ENCODE results near the gene UTS2R. TPM values are rescaled to one million over a fixed set of nuclear protein-coding genes. Genes with fewer than 3 reads are reported as not detected.
A peak's percentile ranks its signal among the peaks of the same experiment; 100 is the strongest.

The UTS2R gene
- total RNA-seq, 1 experiment from 2014 or later, result 0.46 TPM

DNA sequence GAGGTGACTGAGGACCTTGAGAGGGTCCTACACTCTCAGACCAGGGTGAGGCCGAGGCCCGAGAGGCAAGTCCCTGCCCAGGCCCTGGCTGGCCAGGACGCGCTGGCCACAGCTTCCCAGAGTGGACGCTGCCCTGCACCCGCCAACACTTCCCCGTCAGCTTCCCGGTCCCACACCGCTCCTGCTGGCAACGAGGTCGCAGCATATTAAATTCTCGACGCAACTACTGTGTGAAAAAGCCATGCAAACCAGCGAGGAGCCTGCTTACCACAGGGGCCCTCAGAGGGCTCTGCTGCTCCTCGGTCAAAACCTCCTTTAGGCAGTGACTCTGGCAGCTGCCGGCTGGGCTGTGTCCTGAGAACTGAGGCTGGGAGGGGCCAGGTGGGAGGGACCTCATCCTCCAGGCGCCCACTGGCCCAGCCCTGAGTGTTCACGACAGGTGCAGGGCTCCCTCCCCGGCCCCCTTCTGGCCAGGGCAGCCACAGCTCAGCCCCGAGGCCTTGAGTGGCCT, 14.7 kb upstream of the UTS2R start:
- no peak overlapping the region for H3K4me3 Mint-ChIP-seq
- no peaks in the 10 kb centered on the region for H3K36me3 Mint-ChIP-seq
- DNase-seq (ENCODE audit: low spot score) (peak; percentile 63), ATAC-seq (peak; percentile 88)
- no peak overlapping the region for H3K27ac Mint-ChIP-seq
- ChIA-PET POLR2A (interaction anchor here (0.9 kb wide), 1 partner anchor 11 kb away, joined by 3 read pairs; no protein-coding TSS in a partner anchor), CTCF (interaction anchor here (0.7 to 1.5 kb wide), 13 partner anchors 13 to 198 kb away, joined by 3 to 7 read pairs (median 3); partner anchors contain the start of genes CD7, FOXK2 and SECTM1)
- H3K27me3 Mint-ChIP-seq (ENCODE audit: low read depth), result peaks cover 15% of the 10 kb centered on the region
- peaks cover 7% of the 10 kb centered on the region for H3K4me1 Mint-ChIP-seq
- TF ChIP-seq HMGA2 (CRISPR knock-in tag; IDR thresholded peaks at IDR 0.05), result no peak
- no peak for TF ChIP-seq NFATC4 (CRISPR knock-in tag; IDR thresholded peaks at IDR 0.05)
- no peak for TF ChIP-seq ZNF396 (CRISPR knock-in tag; IDR thresholded peaks at IDR 0.05; ENCODE audit: borderline replicate concordance)
- no peak for TF ChIP-seq ZSCAN18 (CRISPR knock-in tag; IDR thresholded peaks at IDR 0.05)
- TF ChIP-seq JUN (CRISPR knock-in tag; IDR thresholded peaks at IDR 0.05), result no peak
- TF ChIP-seq JAZF1 (CRISPR knock-in tag; IDR thresholded peaks at IDR 0.05), result no peak
- TF ChIP-seq KAT7 (CRISPR knock-in tag; IDR thresholded peaks at IDR 0.05; ENCODE audit: borderline replicate concordance), result no peak
- TF ChIP-seq ZNF317 (CRISPR knock-in tag; IDR thresholded peaks at IDR 0.05; ENCODE audit: borderline replicate concordance, low read depth), result no peak
- no peak for TF ChIP-seq ZNF121 (CRISPR knock-in tag; IDR thresholded peaks at IDR 0.05)
- TF ChIP-seq PRDM15 (CRISPR knock-in tag; IDR thresholded peaks at IDR 0.05), result no peak
- TF ChIP-seq, protein P1, sequence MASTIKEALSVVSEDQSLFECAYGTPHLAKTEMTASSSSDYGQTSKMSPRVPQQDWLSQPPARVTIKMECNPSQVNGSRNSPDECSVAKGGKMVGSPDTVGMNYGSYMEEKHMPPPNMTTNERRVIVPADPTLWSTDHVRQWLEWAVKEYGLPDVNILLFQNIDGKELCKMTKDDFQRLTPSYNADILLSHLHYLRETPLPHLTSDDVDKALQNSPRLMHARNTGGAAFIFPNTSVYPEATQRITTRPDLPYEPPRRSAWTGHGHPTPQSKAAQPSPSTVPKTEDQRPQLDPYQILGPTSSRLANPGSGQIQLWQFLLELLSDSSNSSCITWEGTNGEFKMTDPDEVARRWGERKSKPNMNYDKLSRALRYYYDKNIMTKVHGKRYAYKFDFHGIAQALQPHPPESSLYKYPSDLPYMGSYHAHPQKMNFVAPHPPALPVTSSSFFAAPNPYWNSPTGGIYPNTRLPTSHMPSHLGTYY (CRISPR knock-in tag; IDR thresholded peaks at IDR 0.05), result no peak
- TF ChIP-seq ZNF263 (CRISPR knock-in tag; IDR thresholded peaks at IDR 0.05; ENCODE audit: low read depth), result no peak
- no peaks in the 10 kb centered on the region for H3K9me3 Mint-ChIP-seq

DNA sequence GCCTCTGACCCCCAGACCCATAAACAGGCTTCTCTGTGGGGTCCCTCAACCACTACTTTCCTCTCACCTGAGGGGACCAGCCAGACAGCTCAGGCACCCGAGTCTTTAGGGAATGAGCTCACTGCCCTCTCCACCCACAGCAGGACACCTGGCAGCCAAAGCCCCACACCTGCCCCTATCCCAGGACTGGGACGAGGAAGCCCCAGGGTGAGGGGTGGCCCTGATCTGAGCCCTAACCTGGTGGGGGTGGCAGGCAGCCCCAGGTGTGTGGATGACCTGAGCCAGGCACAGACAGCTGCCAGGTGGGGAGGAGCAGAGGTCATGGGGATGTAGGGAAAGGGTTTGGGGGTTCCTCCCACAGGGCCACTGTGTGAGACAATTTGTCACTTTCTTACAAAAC, 14.2 kb upstream of the UTS2R start:
- no peaks in the 10 kb centered on the region for H3K36me3 Mint-ChIP-seq
- TF ChIP-seq ZNF232 (CRISPR knock-in tag; IDR thresholded peaks at IDR 0.05) (no peak), MXD4 (CRISPR knock-in tag; IDR thresholded peaks at IDR 0.05; ENCODE audit: borderline replicate concordance) (no peak), ELF4 (CRISPR knock-in tag; IDR thresholded peaks at IDR 0.05; ENCODE audit: low read depth) (no peak), MAX (CRISPR knock-in tag; IDR thresholded peaks at IDR 0.05) (no peak), ETV6 (CRISPR knock-in tag; IDR thresholded peaks at IDR 0.05) (no peak), HMGA2 (CRISPR knock-in tag; IDR thresholded peaks at IDR 0.05) (no peak), ATF6 (CRISPR knock-in tag; IDR thresholded peaks at IDR 0.05) (no peak), GRHL2 (CRISPR knock-in tag; IDR thresholded peaks at IDR 0.05; ENCODE audit: insufficient replicate concordance, severe bottlenecking) (no peak), TCF7 (CRISPR knock-in tag; IDR thresholded peaks at IDR 0.05; ENCODE audit: low read depth) (no peak), ZNF317 (CRISPR knock-in tag; IDR thresholded peaks at IDR 0.05; ENCODE audit: borderline replicate concordance, low read depth) (no peak), SP1 (CRISPR knock-in tag; conservative IDR thresholded peaks at IDR 0.05) (no peak), ZNF121 (CRISPR knock-in tag; IDR thresholded peaks at IDR 0.05) (no peak)
- TF ChIP-seq, protein P2, sequence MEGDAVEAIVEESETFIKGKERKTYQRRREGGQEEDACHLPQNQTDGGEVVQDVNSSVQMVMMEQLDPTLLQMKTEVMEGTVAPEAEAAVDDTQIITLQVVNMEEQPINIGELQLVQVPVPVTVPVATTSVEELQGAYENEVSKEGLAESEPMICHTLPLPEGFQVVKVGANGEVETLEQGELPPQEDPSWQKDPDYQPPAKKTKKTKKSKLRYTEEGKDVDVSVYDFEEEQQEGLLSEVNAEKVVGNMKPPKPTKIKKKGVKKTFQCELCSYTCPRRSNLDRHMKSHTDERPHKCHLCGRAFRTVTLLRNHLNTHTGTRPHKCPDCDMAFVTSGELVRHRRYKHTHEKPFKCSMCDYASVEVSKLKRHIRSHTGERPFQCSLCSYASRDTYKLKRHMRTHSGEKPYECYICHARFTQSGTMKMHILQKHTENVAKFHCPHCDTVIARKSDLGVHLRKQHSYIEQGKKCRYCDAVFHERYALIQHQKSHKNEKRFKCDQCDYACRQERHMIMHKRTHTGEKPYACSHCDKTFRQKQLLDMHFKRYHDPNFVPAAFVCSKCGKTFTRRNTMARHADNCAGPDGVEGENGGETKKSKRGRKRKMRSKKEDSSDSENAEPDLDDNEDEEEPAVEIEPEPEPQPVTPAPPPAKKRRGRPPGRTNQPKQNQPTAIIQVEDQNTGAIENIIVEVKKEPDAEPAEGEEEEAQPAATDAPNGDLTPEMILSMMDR (IDR thresholded peaks at IDR 0.05), result no peak
- TF ChIP-seq, protein P3, sequence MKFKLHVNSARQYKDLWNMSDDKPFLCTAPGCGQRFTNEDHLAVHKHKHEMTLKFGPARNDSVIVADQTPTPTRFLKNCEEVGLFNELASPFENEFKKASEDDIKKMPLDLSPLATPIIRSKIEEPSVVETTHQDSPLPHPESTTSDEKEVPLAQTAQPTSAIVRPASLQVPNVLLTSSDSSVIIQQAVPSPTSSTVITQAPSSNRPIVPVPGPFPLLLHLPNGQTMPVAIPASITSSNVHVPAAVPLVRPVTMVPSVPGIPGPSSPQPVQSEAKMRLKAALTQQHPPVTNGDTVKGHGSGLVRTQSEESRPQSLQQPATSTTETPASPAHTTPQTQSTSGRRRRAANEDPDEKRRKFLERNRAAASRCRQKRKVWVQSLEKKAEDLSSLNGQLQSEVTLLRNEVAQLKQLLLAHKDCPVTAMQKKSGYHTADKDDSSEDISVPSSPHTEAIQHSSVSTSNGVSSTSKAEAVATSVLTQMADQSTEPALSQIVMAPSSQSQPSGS (CRISPR knock-in tag; IDR thresholded peaks at IDR 0.05; ENCODE audit: borderline replicate concordance, low read depth), result no peak
- H3K9me3 Mint-ChIP-seq, result no peaks in the 10 kb centered on the region
- peaks cover 17% of the 10 kb centered on the region for H3K27me3 Mint-ChIP-seq (ENCODE audit: low read depth)
- H3K27ac Mint-ChIP-seq, result no peak overlapping the region
- H3K4me1 Mint-ChIP-seq, result peaks cover 7% of the 10 kb centered on the region
- CTCF ChIA-PET, result interaction anchor here (0.6 to 1.5 kb wide), 12 partner anchors 13 to 255 kb away, joined by 3 to 7 read pairs (median 4); partner anchors contain the start of genes CD7 and SECTM1
- no peak overlapping the region for H3K4me3 Mint-ChIP-seq
- DNase-seq (ENCODE audit: low spot score) (no peak), ATAC-seq (no peak)
- POLR2A ChIA-PET, result no interaction called here

Measured in WTC11 (cell line).